Dermis blood vessel endothelial cell (primary cell): ENCODE results near the gene PMVK. TPM values are rescaled to one million over a fixed set of nuclear protein-coding genes. Genes with fewer than 3 reads are reported as not detected.

Source experiments
- DNase-seq: peaks from one replicate; pipeline ENCODE4 v3.0.0; 2010
- total RNA-seq: library from RNA; depleted of rRNA; stranded (reverse); fragments of >200 nt; gene quantifications from 2 replicates; pipeline ENCODE4 v1.2.3, GENCODE V29; 2014

Gene PMVK
- total RNA-seq, 1 donor from 2014 or later, result 6.5 TPM

GRCh38 chr1:154966111-154966510 is 29.6 kb upstream of the PMVK start:
- DNase-seq, result no peak

- DNase-seq, result no peak
Observed at GRCh38 chr1:154964359-154964758, 27.8 kb upstream of the PMVK start.

DNA sequence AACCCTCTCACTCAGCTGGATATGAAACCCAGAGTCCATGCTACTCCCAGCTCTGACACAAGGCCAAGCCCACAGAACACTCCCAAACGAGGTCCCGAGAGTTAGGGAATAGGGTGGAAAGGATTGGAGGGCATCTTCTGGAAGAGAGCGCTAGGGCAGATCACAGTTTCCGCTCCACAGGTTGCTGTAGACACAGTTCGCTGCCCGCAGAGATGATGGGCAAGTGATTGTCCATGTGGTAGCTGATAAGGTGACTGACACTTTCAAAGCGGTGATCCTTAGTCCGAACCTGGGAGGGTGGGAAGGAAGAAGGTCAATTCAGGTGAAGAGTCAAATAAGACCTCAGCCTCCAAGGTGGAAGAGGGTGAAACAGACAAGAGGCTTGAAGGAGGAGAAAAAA is 27.1 kb upstream of the PMVK start:
- no peak for DNase-seq

- no peak for DNase-seq
Observed at GRCh38 chr1:154962795-154963330, 26.3 kb upstream of the PMVK start.

DNA sequence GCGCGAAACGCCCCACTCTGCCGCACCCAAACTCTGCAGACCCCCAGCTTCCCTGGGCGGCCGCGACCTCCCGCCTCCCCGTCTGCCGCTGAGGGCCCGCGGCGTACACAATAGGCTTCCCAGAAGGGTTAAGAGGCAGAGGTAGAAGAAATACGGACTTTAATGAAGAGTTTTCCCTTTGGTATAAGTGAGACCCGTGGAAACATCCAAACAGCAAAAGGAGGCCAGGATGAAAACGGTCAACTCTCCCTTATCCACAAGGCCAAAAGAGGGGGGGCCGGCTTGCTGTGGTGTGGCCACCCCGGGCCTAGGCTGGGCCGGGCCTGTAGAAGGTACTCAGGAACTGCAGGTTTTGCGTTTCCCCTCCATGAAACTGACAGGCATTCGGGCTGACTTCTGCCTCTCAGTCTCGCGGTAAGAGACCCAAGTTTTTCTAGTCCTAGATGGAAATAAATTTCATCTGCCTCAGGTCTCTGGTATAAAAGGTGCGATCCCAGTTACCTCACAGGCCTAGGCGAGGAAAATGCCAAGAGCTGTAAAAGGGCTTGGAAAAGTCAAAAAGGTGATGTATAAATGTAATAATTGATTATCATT is 25.7 kb upstream of the PMVK start:
- DNase-seq, result peak; percentile 41

DNA sequence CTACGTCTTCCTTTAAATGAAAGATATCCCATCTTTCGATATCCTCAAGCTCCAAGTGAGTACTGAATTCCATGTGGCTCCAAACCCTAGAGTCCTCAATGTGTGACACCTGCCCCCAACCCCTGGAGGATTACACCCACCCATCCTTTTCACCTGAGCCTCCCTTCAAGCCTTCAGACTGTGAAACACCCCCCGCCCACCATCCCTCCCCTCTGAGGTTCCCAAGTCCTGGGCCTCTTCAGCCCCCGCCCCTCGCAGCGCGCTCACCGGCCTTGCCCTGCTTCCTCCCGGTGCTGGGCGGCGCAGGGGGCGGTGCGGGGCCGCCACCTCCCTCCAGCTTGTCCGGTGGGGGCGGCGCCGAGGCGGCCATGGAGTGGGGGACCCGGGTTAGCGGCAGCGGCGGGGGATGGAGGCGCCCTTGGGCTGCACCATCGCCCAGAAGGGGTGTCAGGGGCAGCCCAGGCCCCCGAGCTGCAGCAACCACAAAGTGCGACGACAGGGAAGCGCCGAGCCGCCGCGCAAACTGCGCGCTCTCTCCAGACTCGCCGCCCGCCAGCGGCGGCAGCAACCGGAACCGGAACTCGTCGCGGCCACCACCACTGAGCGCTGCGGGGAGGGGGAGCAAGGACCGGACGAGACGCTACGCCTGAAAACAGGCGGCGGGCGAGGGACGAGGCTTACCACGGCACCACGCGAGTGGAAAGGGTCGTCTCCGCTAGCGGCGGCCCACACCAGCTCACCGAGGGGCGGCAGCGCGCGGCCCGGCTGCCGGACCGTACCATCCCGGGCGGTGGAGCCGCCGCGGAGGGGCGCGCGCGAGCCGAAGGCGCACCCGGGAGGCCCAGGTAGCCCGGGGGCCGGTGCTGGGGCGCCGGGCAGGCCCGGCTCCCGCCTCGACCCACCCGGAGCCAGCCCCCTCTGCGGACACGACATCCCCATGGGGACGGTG is 25.0 kb upstream of the PMVK start, which contains the start of gene PYGO2:
TSS of gene PYGO2 (minus strand) at position 576 of the 949 bp plus-strand sequence. CDS start at position 370, 206 bp downstream.
- peak; percentile 82 for DNase-seq

DNA sequence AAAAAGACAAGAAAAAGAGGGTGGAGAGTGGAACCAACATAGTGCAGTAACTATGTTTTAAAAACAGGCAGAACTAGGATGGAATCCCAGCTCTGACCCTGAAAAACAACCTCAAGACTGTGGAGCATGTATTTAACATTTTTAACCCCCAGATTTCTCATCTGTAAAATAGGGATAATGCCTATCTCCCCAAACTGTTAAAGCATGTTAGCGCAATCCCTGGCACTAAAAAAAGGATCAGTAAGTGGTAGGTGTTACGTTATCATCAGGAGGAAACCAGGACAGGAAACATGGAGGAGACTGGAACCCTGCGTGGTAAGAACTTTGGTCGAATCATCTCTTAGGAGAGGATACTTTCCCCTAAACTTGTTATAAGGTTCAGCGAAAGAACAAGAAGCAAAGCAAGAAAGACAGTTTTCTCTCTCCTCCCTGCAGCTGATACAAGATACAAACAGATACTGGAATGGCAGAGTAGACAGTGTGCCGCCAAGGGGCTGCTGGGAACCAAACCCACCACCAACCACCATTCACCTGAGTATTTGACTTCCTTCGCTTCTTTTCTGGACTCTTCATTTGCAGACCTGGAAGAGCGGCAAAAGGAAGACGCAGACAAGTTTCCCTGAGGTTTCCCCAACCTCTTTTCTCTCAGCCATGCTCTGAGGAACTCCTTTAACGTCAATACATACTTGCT is 24.1 kb upstream of the PMVK start:
- peak; percentile 20 for DNase-seq

DNA sequence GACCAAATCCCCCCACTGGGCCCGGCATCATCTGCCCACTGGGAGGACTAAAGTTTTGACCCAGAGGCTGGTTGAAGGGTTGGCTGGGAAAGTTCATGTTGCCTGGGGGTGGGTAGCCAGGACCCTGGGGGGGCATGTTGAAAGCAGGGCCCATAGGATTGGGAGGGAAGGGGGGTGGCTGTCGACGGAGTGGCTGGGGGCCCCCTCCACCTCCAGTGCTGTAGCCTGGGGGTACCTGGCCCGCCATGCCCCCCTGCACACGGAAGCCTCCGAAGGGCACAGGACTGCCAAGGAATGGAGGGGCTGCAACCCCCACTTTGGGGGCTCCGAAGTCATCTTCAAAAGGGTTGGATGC is 22.9 kb upstream of the PMVK start:
- no peak for DNase-seq

GRCh38 chr1:154958681-154959425 is 22.3 kb upstream of the PMVK start:
- DNase-seq, result no peak

DNA sequence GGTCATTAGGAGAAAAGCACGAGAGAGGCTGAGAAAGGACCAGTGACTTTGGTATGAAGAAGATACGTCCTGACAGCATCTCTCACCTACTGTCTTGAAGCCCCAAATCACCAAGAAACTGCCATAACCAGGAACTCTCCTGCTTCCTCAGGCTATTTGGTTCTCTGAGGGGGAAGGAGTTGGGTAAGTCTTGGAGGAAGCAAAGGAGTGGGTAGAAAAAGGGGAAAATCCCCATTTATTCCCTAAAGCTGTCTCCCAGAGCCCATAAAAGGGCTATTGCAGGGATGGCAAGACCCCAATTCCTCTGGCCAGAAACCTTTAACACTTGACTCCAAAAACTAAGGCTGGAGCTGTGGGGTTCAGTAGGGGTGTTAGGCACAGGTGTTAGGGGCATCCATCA is 21.5 kb upstream of the PMVK start:
- no peak for DNase-seq

DNA sequence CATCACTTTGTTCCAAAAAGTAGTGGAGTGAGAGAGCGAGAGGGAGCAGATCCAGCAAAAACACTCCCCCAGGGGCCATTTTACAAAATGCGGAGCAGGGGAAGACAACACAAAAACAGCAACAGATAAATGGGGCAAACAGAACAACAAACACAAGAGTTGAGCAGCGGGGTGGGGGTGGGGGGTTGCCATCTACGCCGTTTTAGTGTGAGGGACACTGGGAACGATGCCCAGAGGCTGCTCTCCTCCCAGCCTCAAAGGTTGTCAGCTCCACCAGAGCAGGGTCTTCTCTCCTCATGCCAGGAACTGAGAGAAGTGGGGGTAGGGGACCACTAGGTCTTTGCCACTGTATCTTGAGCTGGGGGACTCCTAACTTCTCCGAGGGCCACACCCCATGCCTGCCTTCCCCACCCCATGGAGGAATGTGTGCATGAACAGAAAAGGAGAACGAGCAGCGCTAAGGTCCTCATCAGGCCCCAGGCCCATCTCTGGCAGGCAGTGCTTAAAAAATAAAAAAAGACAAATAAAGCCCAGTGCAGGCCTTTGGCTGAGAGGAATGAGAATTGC is 20.7 kb upstream of the PMVK start:
- DNase-seq, result no peak

- peak; percentile 27 for DNase-seq
Observed at GRCh38 chr1:154956544-154956941, 20.0 kb upstream of the PMVK start.

- DNase-seq, result peak; percentile 94
Observed at GRCh38 chr1:154955718-154956543, 19.4 kb upstream of the PMVK start, which contains the start of gene PBXIP1. PBXIP1 (minus strand) TSS chr1:154956099; CDS start chr1:154953721, 2,378 bp downstream.

- DNase-seq, result peak; percentile 92
Observed at GRCh38 chr1:154955039-154955717, 18.7 kb upstream of the PMVK start.

- DNase-seq, result no peak
Observed at GRCh38 chr1:154954541-154954940, 18.0 kb upstream of the PMVK start.

DNA sequence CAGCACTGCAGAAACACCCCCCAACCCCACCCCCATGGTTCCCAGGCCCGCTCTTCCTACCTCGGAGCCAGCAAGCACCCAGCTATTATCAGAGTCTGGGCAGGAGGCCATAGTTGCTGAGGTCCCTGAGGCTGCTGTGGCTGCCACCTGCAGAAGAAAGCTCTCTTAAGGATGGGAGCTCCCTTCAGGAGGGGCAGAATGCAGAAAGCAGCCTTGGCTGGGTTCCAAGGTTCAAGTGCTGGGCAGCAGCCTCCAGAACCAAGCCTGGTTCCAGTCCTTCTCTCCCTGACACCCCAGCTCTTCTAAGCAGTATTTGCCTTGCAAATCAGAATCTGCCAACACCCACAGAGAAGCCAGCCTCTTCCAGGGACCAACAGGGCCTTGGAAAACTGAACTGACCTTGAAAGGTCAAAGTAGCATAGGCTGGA is 17.1 kb upstream of the PMVK start:
- DNase-seq, result no peak

DNA sequence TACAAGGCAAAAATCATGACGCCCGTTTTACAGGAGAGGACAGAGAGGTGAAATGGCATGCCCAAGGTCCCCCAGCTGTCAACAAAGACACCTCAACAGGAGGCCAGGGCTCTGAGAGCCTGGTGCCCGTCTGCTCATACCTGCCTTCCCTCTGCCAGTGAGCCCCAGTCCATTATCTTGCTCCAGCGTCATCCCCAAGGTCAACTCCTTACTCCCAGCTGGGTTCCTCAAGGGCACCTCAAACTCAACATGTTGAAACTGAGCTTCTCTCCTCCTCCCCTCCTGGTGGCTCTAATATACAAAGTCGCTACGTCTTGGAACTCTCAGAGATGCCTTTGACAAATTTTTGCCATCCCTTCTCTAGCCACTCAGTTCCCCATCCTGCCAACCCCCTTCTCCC is 16.1 kb upstream of the PMVK start:
- DNase-seq, result no peak

GRCh38 chr1:154951901-154952657 is 15.6 kb upstream of the PMVK start:
- no peak for DNase-seq

- no peak for DNase-seq
Observed at GRCh38 chr1:154948079-154948478, 11.6 kb upstream of the PMVK start.
